ENCODE measurements around the gene PRELP.
"Not testable (repeated sequence)": the region's sequence is repeated elsewhere in the genome, so short reads cannot be mapped to it uniquely, and the experiment has no call there.

Gene PRELP

GRCh38 chr1:203508463-203509073 lies 33.0 kb downstream of the PRELP start:
- DNase-seq: no peak

GRCh38 chr1:203509135-203509534 lies 33.5 kb downstream of the PRELP start:
- no peak for DNase-seq

GRCh38 chr1:203511513-203511912 lies 35.9 kb downstream of the PRELP start:
- DNase-seq: no peak

GRCh38 chr1:203511930-203512329 lies 36.3 kb downstream of the PRELP start:
- peak; percentile 5 to 52 for DNase-seq

- DNase-seq: no peak
Measured at GRCh38 chr1:203512517-203512847, 36.9 kb downstream of the PRELP start.

GRCh38 chr1:203512848-203513584 lies 37.4 kb downstream of the PRELP start:
- peak; percentile 90 to 94 for DNase-seq

- no peak for DNase-seq
Measured at GRCh38 chr1:203513585-203514031, 38.0 kb downstream of the PRELP start.

GRCh38 chr1:203516184-203516583 lies 40.6 kb downstream of the PRELP start:
- no peak for DNase-seq

- peak in 1 of 2 donors; percentile 52 for DNase-seq
Measured at GRCh38 chr1:203516906-203517305, 41.3 kb downstream of the PRELP start.

GRCh38 chr1:203517426-203518110 lies 42.0 kb downstream of the PRELP start:
- peak in 1 of 2 donors; percentile 53 for DNase-seq

- DNase-seq: not testable (repeated sequence)
Measured at GRCh38 chr1:203518139-203518538, 42.5 kb downstream of the PRELP start.

GRCh38 chr1:203518541-203518940 lies 42.9 kb downstream of the PRELP start:
- no peak for DNase-seq

GRCh38 chr1:203519053-203519840 lies 43.6 kb downstream of the PRELP start:
- no peak for DNase-seq

- no peak for DNase-seq
Measured at GRCh38 chr1:203519896-203520295, 44.3 kb downstream of the PRELP start.

GRCh38 chr1:203520315-203520714 lies 44.7 kb downstream of the PRELP start:
- peak; percentile 54 to 65 for DNase-seq

GRCh38 chr1:203521074-203521794 lies 45.6 kb downstream of the PRELP start:
- DNase-seq: no peak

GRCh38 chr1:203521812-203522211 lies 46.2 kb downstream of the PRELP start:
- DNase-seq: no peak

- DNase-seq: no peak
Measured at GRCh38 chr1:203522237-203522636, 46.6 kb downstream of the PRELP start.

GRCh38 chr1:203523667-203524066 lies 48.1 kb downstream of the PRELP start:
- no peak for DNase-seq

GRCh38 chr1:203524152-203524551 lies 48.5 kb downstream of the PRELP start:
- DNase-seq: peak; percentile 34 to 42

- DNase-seq: no peak
Measured at GRCh38 chr1:203524824-203525223, 49.2 kb downstream of the PRELP start.

GRCh38 chr1:203525685-203526084 lies 50.1 kb downstream of the PRELP start:
- DNase-seq: no peak
